Peyer's patch (tissue), 4 donors: Measurements from ENCODE around the gene IMMP2L. TPM values are rescaled to one million over a fixed set of nuclear protein-coding genes. Genes with fewer than 3 reads are reported as not detected.

Experiments used
- DNase-seq, 3 donors: peaks; one replicate each; pipeline ENCODE4 v3.0.0-alpha.2; 2017 to 2019
- H3K27ac ChIP-seq, 4 donors: fragments of 200-600 bp; sonication (generic); one replicate each; pipeline ENCODE4 v1.5.1; 2016 to 2019
- H3K27me3 ChIP-seq, 2 donors: fragments of 200-600 bp; sonication (generic); one replicate each; pipeline ENCODE4 v1.5.1; 2019
- H3K36me3 ChIP-seq, 3 donors: fragments of 200-600 bp; sonication (generic); one replicate each; pipeline ENCODE4 v1.5.1; 2016 to 2019
- H3K4me1 ChIP-seq, 4 donors: fragments of 200-600 bp; sonication (generic); one replicate each; pipeline ENCODE4 v1.5.1; 2016 to 2019
- H3K4me3 ChIP-seq, 4 donors: fragments of 200-600 bp; sonication (generic); 1 replicate in 3 of 4; 2 replicates in 1 of 4; pipeline ENCODE4 v1.5.1; 2016 to 2019; ENCODE audit warnings: mild to moderate bottlenecking in 1 of 4
- H3K9me3 ChIP-seq, 4 donors: fragments of 200-600 bp; sonication (generic); one replicate each; pipeline ENCODE4 v1.5.1; 2016 to 2019; ENCODE audit warnings: mild to moderate bottlenecking in 1 of 4
- POLR2A ChIP-seq, 2 donors: fragments of 450-650 bp; IDR thresholded peaks; one replicate each; pipeline ENCODE4 v1.5.1; 2017; ENCODE audit warnings: antibody characterized with exemption in 2 of 2, mild to moderate bottlenecking in 2 of 2, moderate library complexity in 2 of 2
- total RNA-seq, 4 donors: library from RNA; depleted of rRNA; stranded (reverse); fragments of >200 nt; gene quantifications; one replicate each; pipeline ENCODE4 v1.1.0, GENCODE V29; 2016
- TF ChIP-seq, protein P1 (sequence below), 6 experiments: fragments of 450-650 bp in 4 of 6; fragments of 200-600 bp in 2 of 6; sonication (generic) in 1 of 6; IDR thresholded peaks; one replicate each; pipeline ENCODE4 v1.5.1; 2017 to 2019; ENCODE audit warnings: antibody characterized with exemption in 6 of 6, mild to moderate bottlenecking in 3 of 6, moderate library complexity in 1 of 6

The IMMP2L gene
- total RNA-seq, 4 donors from 2014 or later = 5.1 to 16.5 (median 10.9) TPM

DNA sequence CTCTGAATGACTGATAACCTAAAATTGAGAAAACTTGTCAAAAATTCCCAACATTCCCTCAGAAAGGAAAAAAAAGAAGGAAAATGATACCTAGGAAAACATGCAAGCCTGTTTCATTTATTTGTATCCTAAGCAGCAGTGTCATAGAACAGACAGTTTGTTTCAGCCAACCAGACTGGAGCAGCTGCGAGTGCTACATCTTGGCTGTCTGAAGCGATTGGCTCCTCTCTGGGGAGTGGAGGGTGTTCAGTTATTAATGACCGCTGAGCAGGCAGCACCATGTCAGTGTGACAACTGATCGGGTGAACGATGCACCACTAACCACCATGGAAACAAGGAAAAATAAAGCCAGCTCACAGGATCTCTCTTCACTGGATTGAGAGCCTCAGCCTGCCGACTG, 471.4 kb downstream of the IMMP2L start, which contains the start of gene LRRN3:
LRRN3 (plus strand) TSS at position 282 of the 400 bp plus-strand sequence. CDS start 31,646 bp downstream, outside the sequence.
- no peaks in the 10 kb centered on the region for H3K4me1 ChIP-seq
- no peaks in the 10 kb centered on the region for H3K9me3 ChIP-seq
- H3K4me3 ChIP-seq = peak within 1 kb of the TSS; percentile 2 to 22 (median 12)
- no peak for TF ChIP-seq POLR2A (IDR thresholded peaks at IDR 0.05)
- TF ChIP-seq, protein P1, sequence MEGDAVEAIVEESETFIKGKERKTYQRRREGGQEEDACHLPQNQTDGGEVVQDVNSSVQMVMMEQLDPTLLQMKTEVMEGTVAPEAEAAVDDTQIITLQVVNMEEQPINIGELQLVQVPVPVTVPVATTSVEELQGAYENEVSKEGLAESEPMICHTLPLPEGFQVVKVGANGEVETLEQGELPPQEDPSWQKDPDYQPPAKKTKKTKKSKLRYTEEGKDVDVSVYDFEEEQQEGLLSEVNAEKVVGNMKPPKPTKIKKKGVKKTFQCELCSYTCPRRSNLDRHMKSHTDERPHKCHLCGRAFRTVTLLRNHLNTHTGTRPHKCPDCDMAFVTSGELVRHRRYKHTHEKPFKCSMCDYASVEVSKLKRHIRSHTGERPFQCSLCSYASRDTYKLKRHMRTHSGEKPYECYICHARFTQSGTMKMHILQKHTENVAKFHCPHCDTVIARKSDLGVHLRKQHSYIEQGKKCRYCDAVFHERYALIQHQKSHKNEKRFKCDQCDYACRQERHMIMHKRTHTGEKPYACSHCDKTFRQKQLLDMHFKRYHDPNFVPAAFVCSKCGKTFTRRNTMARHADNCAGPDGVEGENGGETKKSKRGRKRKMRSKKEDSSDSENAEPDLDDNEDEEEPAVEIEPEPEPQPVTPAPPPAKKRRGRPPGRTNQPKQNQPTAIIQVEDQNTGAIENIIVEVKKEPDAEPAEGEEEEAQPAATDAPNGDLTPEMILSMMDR (IDR thresholded peaks at IDR 0.05) = no peak
- H3K36me3 ChIP-seq = no peaks in the 10 kb centered on the region
- H3K27ac ChIP-seq = peak within 1 kb of the TSS in 1 of 4 donors; percentile 22
- no peaks in the 10 kb centered on the region for H3K27me3 ChIP-seq
- peak in 2 of 3 donors; percentile 20 to 53 for DNase-seq

DNA sequence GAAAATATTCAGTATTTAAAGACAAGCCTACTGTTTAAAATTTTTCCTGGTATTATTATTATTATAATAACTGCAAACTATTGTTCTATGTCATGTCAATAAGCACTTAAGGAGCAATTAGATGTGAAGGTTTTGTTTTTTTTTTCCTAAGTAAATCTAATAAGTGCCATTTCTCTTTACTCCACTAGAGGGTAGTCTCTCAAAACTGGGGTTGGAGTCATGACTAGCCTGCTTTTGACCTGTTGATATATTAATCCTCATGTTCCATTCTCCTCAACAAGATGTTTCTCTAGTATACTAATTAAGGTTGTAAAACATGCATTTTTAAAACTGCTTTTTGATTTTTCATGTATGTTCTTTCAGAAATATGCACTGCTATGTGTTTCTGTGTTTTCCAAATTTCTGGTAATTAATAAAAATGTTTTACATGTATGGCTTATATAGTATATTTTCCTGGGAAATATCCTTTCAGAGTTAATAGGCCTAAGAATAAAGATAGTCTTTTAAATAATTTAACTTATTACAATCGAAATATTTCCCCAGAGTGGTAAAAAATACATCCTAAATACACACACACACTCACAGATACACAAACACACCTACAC, 472.4 kb downstream of the IMMP2L start:
- no peaks in the 10 kb centered on the region for H3K9me3 ChIP-seq
- H3K27me3 ChIP-seq = no peaks in the 10 kb centered on the region
- H3K27ac ChIP-seq = no peak overlapping the region
- no peaks in the 10 kb centered on the region for H3K36me3 ChIP-seq
- no peaks in the 10 kb centered on the region for H3K4me1 ChIP-seq
- no peak overlapping the region for H3K4me3 ChIP-seq
- TF ChIP-seq POLR2A (IDR thresholded peaks at IDR 0.05) = no peak
- TF ChIP-seq, protein P1 (IDR thresholded peaks at IDR 0.05) = peak; percentile 40 to 72 (median 68)
- DNase-seq = no peak

DNA sequence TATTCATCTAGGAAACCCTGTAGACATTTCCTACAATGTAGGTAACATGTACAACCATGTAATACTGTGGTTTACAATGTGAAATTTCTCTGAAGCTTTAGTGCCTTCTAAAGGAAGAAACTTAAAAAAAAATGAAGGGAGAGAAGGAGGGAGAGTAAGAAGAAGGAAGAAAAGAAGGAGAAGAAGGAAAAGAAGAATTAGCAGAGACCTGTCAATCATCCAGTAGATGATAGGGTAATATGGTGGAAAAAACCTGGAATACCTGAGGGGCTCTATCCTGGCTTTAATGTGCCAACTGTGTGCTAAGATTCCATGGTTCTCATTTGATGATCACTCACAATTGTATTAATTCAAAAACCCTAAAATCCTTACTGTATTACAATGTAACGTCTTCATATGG, 474.0 kb downstream of the IMMP2L start:
- TF ChIP-seq, protein P1 (IDR thresholded peaks at IDR 0.05) = no peak
- TF ChIP-seq POLR2A (IDR thresholded peaks at IDR 0.05) = no peak
- no peak for DNase-seq
- Histone ChIP-seq H3K4me3 (no peak overlapping the region), H3K4me1 (peaks cover 0 to 7% (median 0%) of the 10 kb centered on the region in 4 donors), H3K27ac (no peak overlapping the region), H3K9me3 (no peaks in the 10 kb centered on the region), H3K36me3 (no peaks in the 10 kb centered on the region), H3K27me3 (no peaks in the 10 kb centered on the region)

DNA sequence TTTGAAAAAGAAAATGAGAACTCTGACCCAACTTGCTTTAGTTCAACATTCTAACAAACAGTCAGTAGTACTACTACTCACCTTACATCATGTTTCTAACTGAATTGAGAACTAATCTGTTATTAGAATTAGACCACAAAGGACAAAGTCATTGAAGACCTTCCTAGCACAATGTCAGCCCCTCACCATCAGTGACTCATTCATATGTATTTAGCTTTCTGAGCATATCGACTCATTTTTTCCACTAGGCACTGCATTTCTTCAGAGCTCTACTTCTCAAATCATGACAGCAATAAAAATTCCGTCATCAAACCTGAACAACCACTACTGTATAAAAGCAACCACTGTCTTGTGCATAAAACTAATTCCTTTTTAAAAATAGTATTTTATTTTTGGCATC, 475.8 kb downstream of the IMMP2L start:
- Histone ChIP-seq H3K4me3 (no peak overlapping the region), H3K4me1 (peaks cover 0 to 7% (median 0%) of the 10 kb centered on the region in 4 donors), H3K36me3 (no peaks in the 10 kb centered on the region), H3K27me3 (no peaks in the 10 kb centered on the region), H3K9me3 (no peaks in the 10 kb centered on the region), H3K27ac (no peak overlapping the region)
- no peak for DNase-seq
- no peak for TF ChIP-seq POLR2A (IDR thresholded peaks at IDR 0.05)
- TF ChIP-seq, protein P1 (IDR thresholded peaks at IDR 0.05) = no peak

DNA sequence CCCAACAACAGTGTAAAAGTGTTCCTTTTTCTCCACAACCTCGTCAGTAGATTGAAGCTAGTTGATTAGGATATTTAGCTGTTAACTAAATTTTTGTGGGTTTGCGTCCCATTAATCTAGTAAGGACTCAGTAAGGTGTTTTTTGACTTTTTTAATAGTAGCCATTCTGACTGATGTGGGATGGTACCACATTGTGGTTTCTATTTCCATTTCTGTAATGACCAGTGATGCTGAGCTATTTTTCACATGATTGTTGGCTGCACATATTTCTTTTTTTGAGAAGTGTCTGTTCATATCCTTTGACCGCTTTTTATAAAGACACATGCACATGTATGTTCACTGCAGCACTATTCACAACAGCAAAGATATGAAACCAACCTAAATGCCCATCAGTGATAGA, 476.9 kb downstream of the IMMP2L start:
- peaks cover 0 to 7% (median 0%) of the 10 kb centered on the region in 4 donors for H3K4me1 ChIP-seq
- no peak overlapping the region for H3K4me3 ChIP-seq
- H3K27me3 ChIP-seq = no peaks in the 10 kb centered on the region
- H3K27ac ChIP-seq = no peak overlapping the region
- H3K36me3 ChIP-seq = no peaks in the 10 kb centered on the region
- no peaks in the 10 kb centered on the region for H3K9me3 ChIP-seq
- no peak for DNase-seq
- TF ChIP-seq POLR2A (IDR thresholded peaks at IDR 0.05) = no peak
- TF ChIP-seq, protein P1 (IDR thresholded peaks at IDR 0.05) = no peak
